OCI-LY1 (cell line): Measurements from ENCODE around the gene C12orf75.

Experiments
- H2AFZ ChIP-seq: fragments of 200-600 bp; sonication (generic), shearing (Covaris generic); 2 replicates; pipeline ENCODE4 v1.6.0; 2014; ENCODE audit warnings: antibody characterized with exemption, mild to moderate bottlenecking, low read length
- H3F3A ChIP-seq: fragments of 200-600 bp; sonication (generic), shearing (Covaris generic); 2 replicates; pipeline ENCODE4 v1.6.0; 2014; ENCODE audit warnings: mild to moderate bottlenecking, antibody characterized with exemption, low read length, moderate library complexity; ENCODE audit not compliant: insufficient read depth
- H3K27ac ChIP-seq: fragments of 200-600 bp; sonication (generic); 2 replicates; pipeline ENCODE4 v1.5.1; 2014; ENCODE audit warnings: low read length, mixed run types, mild to moderate bottlenecking, low read depth; ENCODE audit not compliant: poor library complexity, severe bottlenecking
- H3K27me3 ChIP-seq: fragments of 200-600 bp; sonication (generic); 2 replicates; pipeline ENCODE4 v1.6.0; 2014; ENCODE audit warnings: antibody characterized with exemption, mild to moderate bottlenecking, low read length, moderate library complexity; ENCODE audit not compliant: insufficient read depth
- H3K36me3 ChIP-seq: fragments of 200-600 bp; sonication (generic); 2 replicates; pipeline ENCODE4 v1.6.1; 2014; ENCODE audit warnings: mild to moderate bottlenecking, antibody characterized with exemption, low read length, moderate library complexity, mixed read lengths; ENCODE audit not compliant: insufficient read depth
- H3K4me1 ChIP-seq: fragments of 200-600 bp; sonication (generic); 2 replicates; pipeline ENCODE4 v1.5.1; 2014; ENCODE audit warnings: mild to moderate bottlenecking, low read length, moderate library complexity; ENCODE audit not compliant: insufficient read depth, severe bottlenecking
- H3K4me2 ChIP-seq: fragments of 200-600 bp; sonication (generic), shearing (Covaris generic); 2 replicates; pipeline ENCODE4 v1.6.1; 2014; ENCODE audit warnings: low read length
- H3K4me3 ChIP-seq: fragments of 200-600 bp; sonication (generic); 2 replicates; pipeline ENCODE4 v1.5.1; 2014; ENCODE audit warnings: low read length, low read depth, mild to moderate bottlenecking, mixed read lengths; ENCODE audit not compliant: poor library complexity, severe bottlenecking
- H3K79me2 ChIP-seq: fragments of 200-600 bp; shearing (Covaris generic); 2 replicates; pipeline ENCODE4 v1.6.1; 2016; ENCODE audit warnings: mixed run types, low read length, mixed read lengths; ENCODE audit not compliant: insufficient read depth
- H3K9ac ChIP-seq: fragments of 200-600 bp; sonication (generic), shearing (Covaris generic); 2 replicates; pipeline ENCODE4 v1.6.1; 2014; ENCODE audit warnings: mild to moderate bottlenecking, low read length, mixed read lengths
- H3K9me2 ChIP-seq: fragments of 200-600 bp; sonication (generic), shearing (Covaris generic); 2 replicates; pipeline ENCODE4 v1.6.1; 2014; ENCODE audit warnings: low read depth, mild to moderate bottlenecking, low read length, mixed read lengths
- H3K9me3 ChIP-seq: fragments of 200-600 bp; shearing (Covaris generic); 2 replicates; pipeline ENCODE4 v1.6.1; 2014; ENCODE audit warnings: low read length, mixed read lengths
- H4K20me1 ChIP-seq: fragments of 200-600 bp; sonication (generic), shearing (Covaris generic); 2 replicates; pipeline ENCODE4 v1.6.0; 2016; ENCODE audit warnings: mild to moderate bottlenecking, low read length; ENCODE audit not compliant: insufficient read depth
- EZH2 ChIP-seq: fragments of 200-600 bp; sonication (generic), shearing (Covaris generic); IDR thresholded peaks from 2 replicates; pipeline ENCODE4 v1.8.0; 2017; ENCODE audit warnings: borderline replicate concordance, mixed run types, mild to moderate bottlenecking, antibody characterized with exemption, low read length, moderate library complexity, mixed read lengths
- TF ChIP-seq, protein P1 (sequence below): fragments of 200-600 bp; sonication (generic), shearing (Covaris generic); IDR thresholded peaks from 2 replicates; pipeline ENCODE4 v1.5.1; 2017; ENCODE audit warnings: mild to moderate bottlenecking, antibody characterized with exemption, low read length, moderate library complexity, mixed read lengths

The C12orf75 gene

DNA sequence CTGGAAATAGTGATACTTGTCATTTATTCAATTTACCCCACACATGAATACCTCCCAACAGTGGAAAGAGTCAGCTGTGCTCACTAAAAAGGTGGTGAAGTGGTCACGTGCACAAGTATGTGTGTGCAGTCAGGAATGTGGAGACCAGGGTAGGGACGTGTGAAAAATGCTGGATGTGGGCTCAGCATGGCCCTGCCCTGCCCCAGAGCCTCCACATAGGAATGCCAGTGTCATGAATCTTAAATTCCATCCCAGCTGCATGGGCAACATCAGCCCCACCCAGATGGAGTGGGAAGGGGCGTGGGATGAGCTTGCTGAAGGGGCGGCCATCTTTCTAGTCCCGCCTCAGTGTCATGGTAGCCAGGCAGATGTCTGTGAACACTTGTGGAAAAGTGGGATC, 87.7 kb downstream of the C12orf75 start:
- H3K79me2 ChIP-seq = no peaks in the 10 kb centered on the region
- no peak overlapping the region for H3K4me2 ChIP-seq
- no peak overlapping the region for H2AFZ ChIP-seq
- no peaks in the 10 kb centered on the region for H3F3A ChIP-seq
- H3K9me3 ChIP-seq = no peaks in the 10 kb centered on the region
- no peak overlapping the region for H3K9ac ChIP-seq
- no peaks in the 10 kb centered on the region for H4K20me1 ChIP-seq
- H3K27me3 ChIP-seq = no peaks in the 10 kb centered on the region
- no peak overlapping the region for H3K27ac ChIP-seq
- no peak overlapping the region for H3K4me3 ChIP-seq
- no peaks in the 10 kb centered on the region for H3K36me3 ChIP-seq
- TF ChIP-seq EZH2 = no peak
- TF ChIP-seq, protein P1, sequence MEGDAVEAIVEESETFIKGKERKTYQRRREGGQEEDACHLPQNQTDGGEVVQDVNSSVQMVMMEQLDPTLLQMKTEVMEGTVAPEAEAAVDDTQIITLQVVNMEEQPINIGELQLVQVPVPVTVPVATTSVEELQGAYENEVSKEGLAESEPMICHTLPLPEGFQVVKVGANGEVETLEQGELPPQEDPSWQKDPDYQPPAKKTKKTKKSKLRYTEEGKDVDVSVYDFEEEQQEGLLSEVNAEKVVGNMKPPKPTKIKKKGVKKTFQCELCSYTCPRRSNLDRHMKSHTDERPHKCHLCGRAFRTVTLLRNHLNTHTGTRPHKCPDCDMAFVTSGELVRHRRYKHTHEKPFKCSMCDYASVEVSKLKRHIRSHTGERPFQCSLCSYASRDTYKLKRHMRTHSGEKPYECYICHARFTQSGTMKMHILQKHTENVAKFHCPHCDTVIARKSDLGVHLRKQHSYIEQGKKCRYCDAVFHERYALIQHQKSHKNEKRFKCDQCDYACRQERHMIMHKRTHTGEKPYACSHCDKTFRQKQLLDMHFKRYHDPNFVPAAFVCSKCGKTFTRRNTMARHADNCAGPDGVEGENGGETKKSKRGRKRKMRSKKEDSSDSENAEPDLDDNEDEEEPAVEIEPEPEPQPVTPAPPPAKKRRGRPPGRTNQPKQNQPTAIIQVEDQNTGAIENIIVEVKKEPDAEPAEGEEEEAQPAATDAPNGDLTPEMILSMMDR = no peak
- H3K4me1 ChIP-seq = no peaks in the 10 kb centered on the region
- H3K9me2 ChIP-seq = no peaks in the 10 kb centered on the region

DNA sequence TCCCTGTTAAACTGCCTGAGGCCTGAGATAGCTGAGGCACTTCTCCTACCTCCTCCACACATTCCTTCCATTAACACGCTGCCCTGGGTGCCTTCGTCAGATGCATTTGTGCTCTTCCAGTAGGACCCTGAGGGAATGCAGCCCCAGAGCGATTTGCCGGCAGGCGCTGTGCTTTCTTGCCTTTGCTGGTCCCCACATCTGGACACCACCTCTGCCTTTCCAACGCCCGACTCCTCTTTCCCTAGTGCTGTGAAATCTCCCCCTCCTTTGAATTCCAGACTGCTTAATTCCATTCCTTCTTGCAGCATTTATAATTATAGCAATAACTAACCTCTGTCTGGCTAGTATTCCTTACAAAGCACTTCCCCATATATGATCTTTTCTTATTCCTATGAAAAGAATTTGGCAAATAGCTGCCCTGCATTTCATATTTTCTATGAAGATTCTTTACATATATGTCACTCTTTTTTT, 88.4 kb downstream of the C12orf75 start:
- H3K9me2 ChIP-seq = no peaks in the 10 kb centered on the region
- no peaks in the 10 kb centered on the region for H3K4me1 ChIP-seq
- H2AFZ ChIP-seq = no peak overlapping the region
- no peaks in the 10 kb centered on the region for H4K20me1 ChIP-seq
- H3K27me3 ChIP-seq = no peaks in the 10 kb centered on the region
- no peak overlapping the region for H3K4me3 ChIP-seq
- H3F3A ChIP-seq = no peaks in the 10 kb centered on the region
- no peak overlapping the region for H3K27ac ChIP-seq
- H3K9me3 ChIP-seq = no peaks in the 10 kb centered on the region
- H3K36me3 ChIP-seq = no peaks in the 10 kb centered on the region
- H3K79me2 ChIP-seq = no peaks in the 10 kb centered on the region
- no peak overlapping the region for H3K9ac ChIP-seq
- TF ChIP-seq, protein P1 = no peak
- no peak for TF ChIP-seq EZH2
- H3K4me2 ChIP-seq = no peak overlapping the region

DNA sequence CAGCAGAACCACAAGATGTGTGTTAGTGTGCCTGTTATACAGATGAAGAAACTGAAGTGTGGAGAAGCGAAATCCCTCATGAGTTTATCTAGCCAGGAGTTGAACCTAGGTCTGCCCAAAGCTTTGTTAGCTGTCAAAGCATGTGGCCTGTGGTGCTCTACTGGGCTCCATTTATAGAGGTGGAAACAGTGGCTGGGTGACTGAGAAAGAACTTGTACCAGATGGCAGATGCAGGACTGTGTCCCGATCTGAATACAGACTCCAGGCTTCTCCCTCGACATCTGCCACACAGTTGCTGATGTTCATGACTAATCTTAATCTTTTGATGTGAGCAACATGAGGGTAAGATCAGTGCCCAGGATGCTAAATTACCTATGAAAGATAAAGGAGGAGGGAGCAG, 89.1 kb downstream of the C12orf75 start:
- H2AFZ ChIP-seq = no peak overlapping the region
- no peaks in the 10 kb centered on the region for H3K9me2 ChIP-seq
- H3K4me3 ChIP-seq = no peak overlapping the region
- no peaks in the 10 kb centered on the region for H3K9me3 ChIP-seq
- H3K4me2 ChIP-seq = no peak overlapping the region
- H3K36me3 ChIP-seq = no peaks in the 10 kb centered on the region
- no peak for TF ChIP-seq EZH2
- TF ChIP-seq, protein P1 = no peak
- H3K27me3 ChIP-seq = no peaks in the 10 kb centered on the region
- H3F3A ChIP-seq = no peaks in the 10 kb centered on the region
- H3K4me1 ChIP-seq = no peaks in the 10 kb centered on the region
- H3K27ac ChIP-seq = no peak overlapping the region
- no peaks in the 10 kb centered on the region for H4K20me1 ChIP-seq
- H3K9ac ChIP-seq = no peak overlapping the region
- no peaks in the 10 kb centered on the region for H3K79me2 ChIP-seq
